Measurements from ENCODE around the gene DIS3L. TPM values are rescaled to one million over a fixed set of nuclear protein-coding genes. Genes with fewer than 3 reads are reported as not detected.

The DIS3L gene
- total RNA-seq, 1 donor from 2014 or later: 24.7 TPM

DNA sequence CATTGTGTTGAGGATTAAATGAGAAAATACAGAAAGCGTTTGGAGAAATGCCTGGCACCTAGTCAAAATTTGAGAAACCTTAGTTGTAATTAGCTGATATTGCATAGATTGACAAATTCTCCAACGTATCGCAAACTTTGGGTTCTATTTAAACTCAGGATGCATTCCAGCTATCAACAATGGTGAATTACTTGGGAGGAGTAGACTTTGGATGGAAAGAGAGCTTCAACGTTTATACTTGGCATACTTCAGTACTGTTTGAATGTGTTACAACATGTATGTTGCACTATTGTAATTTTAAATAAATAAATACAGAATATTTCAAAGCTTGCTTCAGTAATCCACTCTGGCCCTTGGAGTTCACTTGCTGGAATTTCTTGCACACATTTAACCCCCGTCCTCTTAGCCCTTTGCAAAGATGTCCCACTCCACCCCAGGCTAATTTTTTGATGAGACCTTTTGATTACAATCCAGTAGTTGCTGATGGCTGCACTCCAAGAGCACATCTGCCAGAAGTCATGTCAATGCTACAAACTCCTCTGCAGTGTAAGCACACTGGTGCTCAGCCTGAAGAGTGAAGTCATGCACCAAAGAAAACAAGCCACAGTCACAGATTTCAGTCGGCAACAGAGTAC is 4.7 kb upstream of the DIS3L start:
- Mint-ChIP-seq H3K36me3 (ENCODE audit: unreplicated experiment) (no peaks in the 10 kb centered on the region), H3K27me3 (ENCODE audit: unreplicated experiment) (no peaks in the 10 kb centered on the region), H3K9me3 (ENCODE audit: unreplicated experiment) (no peaks in the 10 kb centered on the region), H3K4me1 (ENCODE audit: unreplicated experiment) (peaks cover 13% of the 10 kb centered on the region), H3K4me3 (ENCODE audit: unreplicated experiment) (no peak overlapping the region), H3K27ac (ENCODE audit: unreplicated experiment) (no peak overlapping the region)
- TF ChIP-seq, protein P1, sequence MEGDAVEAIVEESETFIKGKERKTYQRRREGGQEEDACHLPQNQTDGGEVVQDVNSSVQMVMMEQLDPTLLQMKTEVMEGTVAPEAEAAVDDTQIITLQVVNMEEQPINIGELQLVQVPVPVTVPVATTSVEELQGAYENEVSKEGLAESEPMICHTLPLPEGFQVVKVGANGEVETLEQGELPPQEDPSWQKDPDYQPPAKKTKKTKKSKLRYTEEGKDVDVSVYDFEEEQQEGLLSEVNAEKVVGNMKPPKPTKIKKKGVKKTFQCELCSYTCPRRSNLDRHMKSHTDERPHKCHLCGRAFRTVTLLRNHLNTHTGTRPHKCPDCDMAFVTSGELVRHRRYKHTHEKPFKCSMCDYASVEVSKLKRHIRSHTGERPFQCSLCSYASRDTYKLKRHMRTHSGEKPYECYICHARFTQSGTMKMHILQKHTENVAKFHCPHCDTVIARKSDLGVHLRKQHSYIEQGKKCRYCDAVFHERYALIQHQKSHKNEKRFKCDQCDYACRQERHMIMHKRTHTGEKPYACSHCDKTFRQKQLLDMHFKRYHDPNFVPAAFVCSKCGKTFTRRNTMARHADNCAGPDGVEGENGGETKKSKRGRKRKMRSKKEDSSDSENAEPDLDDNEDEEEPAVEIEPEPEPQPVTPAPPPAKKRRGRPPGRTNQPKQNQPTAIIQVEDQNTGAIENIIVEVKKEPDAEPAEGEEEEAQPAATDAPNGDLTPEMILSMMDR (IDR thresholded peaks at IDR 0.05): no peak
- no peak for DNase-seq (ENCODE audit: extremely low spot score, unreplicated experiment)

DNA sequence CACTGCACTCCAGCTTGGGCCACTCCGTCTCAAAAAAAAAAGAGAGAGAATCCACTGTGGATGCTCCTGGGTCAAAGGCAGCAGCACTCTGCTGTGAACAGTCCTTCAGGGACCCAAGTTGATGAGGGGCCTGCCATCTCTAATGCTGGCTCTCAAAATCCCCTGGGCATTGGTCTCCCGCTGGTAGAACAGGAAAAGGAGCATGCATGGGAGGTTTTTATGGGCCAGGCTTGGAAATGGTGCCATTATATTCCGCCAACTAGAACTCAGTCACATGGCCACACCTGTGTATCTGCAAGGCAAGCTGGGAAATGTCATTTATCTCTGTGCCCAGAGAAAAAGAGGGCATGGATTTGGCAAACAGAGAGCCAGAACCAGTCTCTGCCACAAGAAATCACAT is 3.4 kb upstream of the DIS3L start:
- TF ChIP-seq, protein P1 (IDR thresholded peaks at IDR 0.05): no peak
- H3K4me3 Mint-ChIP-seq (ENCODE audit: unreplicated experiment): no peak overlapping the region
- no peaks in the 10 kb centered on the region for H3K9me3 Mint-ChIP-seq (ENCODE audit: unreplicated experiment)
- no peak overlapping the region for H3K27ac Mint-ChIP-seq (ENCODE audit: unreplicated experiment)
- DNase-seq (ENCODE audit: extremely low spot score, unreplicated experiment): no peak
- H3K36me3 Mint-ChIP-seq (ENCODE audit: unreplicated experiment): no peaks in the 10 kb centered on the region
- peaks cover 23% of the 10 kb centered on the region for H3K4me1 Mint-ChIP-seq (ENCODE audit: unreplicated experiment)
- no peaks in the 10 kb centered on the region for H3K27me3 Mint-ChIP-seq (ENCODE audit: unreplicated experiment)

DNA sequence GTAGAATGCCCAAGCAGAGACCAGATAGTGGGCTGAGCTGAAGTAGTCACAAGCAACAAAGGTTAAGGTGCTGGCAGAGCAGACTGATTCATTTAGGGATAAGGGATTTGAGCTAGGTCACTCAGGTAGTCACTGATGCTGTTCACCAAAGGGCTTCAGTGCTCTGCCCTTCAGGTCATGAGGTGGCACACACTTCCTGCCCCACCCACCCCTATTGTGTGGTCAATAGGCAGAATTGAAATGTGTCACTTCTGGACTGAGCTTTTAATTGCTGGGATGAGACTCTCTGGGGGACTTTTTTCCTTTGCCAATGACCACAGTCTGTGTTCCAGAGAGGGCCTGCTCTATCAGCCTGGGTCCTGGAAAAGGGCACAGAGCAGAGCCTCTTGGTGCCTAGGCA is 2.9 kb upstream of the DIS3L start:
- Mint-ChIP-seq H3K27ac (ENCODE audit: unreplicated experiment) (no peak overlapping the region), H3K9me3 (ENCODE audit: unreplicated experiment) (no peaks in the 10 kb centered on the region), H3K36me3 (ENCODE audit: unreplicated experiment) (no peaks in the 10 kb centered on the region), H3K4me3 (ENCODE audit: unreplicated experiment) (no peak overlapping the region), H3K27me3 (ENCODE audit: unreplicated experiment) (no peaks in the 10 kb centered on the region), H3K4me1 (ENCODE audit: unreplicated experiment) (peaks cover 28% of the 10 kb centered on the region)
- no peak for DNase-seq (ENCODE audit: extremely low spot score, unreplicated experiment)
- TF ChIP-seq, protein P1 (IDR thresholded peaks at IDR 0.05): no peak

DNA sequence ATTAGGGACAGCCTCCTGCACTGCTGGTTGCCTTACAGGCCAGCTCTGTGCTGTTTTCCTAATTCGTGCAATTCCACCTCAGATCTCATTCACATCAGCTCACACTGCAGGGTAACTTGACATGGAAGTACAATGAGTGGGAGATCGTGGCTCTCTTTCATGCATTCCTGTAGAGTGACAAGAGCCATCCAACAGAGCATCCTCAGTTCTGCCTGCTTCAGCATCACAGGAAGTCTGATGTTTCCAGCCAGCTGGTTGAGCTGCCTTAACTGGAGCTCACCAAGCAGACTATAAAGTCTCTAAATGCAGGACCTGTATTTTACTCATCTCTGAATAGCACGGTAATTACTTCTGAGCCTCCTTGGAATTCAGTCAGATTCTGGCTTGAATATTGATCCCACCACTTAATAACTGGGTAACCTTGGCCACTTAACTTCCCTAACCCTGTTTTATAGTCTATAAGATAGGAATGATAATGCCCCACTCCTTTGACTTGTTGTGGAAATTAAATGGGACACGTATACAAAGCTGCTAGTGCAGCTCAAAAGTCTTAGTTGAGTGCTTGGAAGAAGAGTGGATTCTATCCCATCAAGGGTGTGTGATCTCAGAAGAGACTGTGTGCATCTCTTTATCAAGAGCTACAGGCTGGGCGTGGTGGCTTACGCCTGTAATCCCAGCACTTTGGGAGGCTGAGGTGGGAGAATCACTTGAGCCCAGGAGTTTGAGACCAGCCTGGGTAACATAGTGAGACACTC is 1.4 kb upstream of the DIS3L start:
- peak overlapping the region; percentile 69 for H3K4me3 Mint-ChIP-seq (ENCODE audit: unreplicated experiment)
- H3K36me3 Mint-ChIP-seq (ENCODE audit: unreplicated experiment): no peaks in the 10 kb centered on the region
- no peaks in the 10 kb centered on the region for H3K9me3 Mint-ChIP-seq (ENCODE audit: unreplicated experiment)
- no peaks in the 10 kb centered on the region for H3K27me3 Mint-ChIP-seq (ENCODE audit: unreplicated experiment)
- peaks cover 32% of the 10 kb centered on the region for H3K4me1 Mint-ChIP-seq (ENCODE audit: unreplicated experiment)
- TF ChIP-seq, protein P1 (IDR thresholded peaks at IDR 0.05): no peak
- DNase-seq (ENCODE audit: extremely low spot score, unreplicated experiment): no peak
- H3K27ac Mint-ChIP-seq (ENCODE audit: unreplicated experiment): no peak overlapping the region

Measured in osteocyte (in vitro differentiated cells).